ENCODE results near the gene ATP6V0E1. TPM values are rescaled to one million over a fixed set of nuclear protein-coding genes. Genes with fewer than 3 reads are reported as not detected.

The ATP6V0E1 gene
- total and polyA plus RNA-seq, 2 of the 4 experiments (the other 2 are of a cell fraction) = 258 to 277 TPM

GRCh38 chr5:172942556-172942955 lies 41.0 kb upstream of the ATP6V0E1 start:
- Histone ChIP-seq H2BK20ac (ENCODE audit: low read depth, low read length) (peak overlapping the region; percentile 100), H4K5ac (ENCODE audit: low read depth, low read length) (peak overlapping the region; percentile 75), H3K9me3 (ENCODE audit: control insufficient read depth, insufficient read depth, low read length) (no peaks in the 10 kb centered on the region), H3K9ac (ENCODE audit: low read depth, low read length) (peak overlapping the region; percentile 55; the same call in 1 of the 2 replicates), H3K36me3 (ENCODE audit: control insufficient read depth, insufficient read depth, low read length) (peaks cover 38% of the 10 kb centered on the region), H2AK5ac (ENCODE audit: low read depth, low read length) (peak overlapping the region; percentile 99), H3K4me3 (ENCODE audit: insufficient read depth, low read depth, low read length) (no peak overlapping the region), H4K8ac (ENCODE audit: low read depth in 2 of 2, low read length in 2 of 2) (peak overlapping the region; percentile 90 to 100), H4K91ac (ENCODE audit: insufficient read depth, low read depth, low read length) (peak overlapping the region; percentile 100), H2BK15ac (ENCODE audit: low read depth, low read length) (peak overlapping the region; percentile 98), H3K23ac (ENCODE audit: low read depth, low read length) (peak overlapping the region; percentile 100), H3K27me3 (ENCODE audit: control insufficient read depth, insufficient read depth, low read length) (no peaks in the 10 kb centered on the region), H3K9me1 (ENCODE audit: insufficient read depth, low read length) (peaks cover 30% of the 10 kb centered on the region), H3K4me1 (ENCODE audit: control insufficient read depth, insufficient read depth, low read length) (peaks cover 18% of the 10 kb centered on the region), H3K4ac (ENCODE audit: low read depth, low read length) (peak overlapping the region; percentile 100), H3K14ac (replicated peaks; ENCODE audit: low read depth, low read length) (peak overlapping the region; percentile 100), H3K27ac (ENCODE audit: insufficient read depth, low read length) (peak overlapping the region; percentile 86), H3K56ac (ENCODE audit: extremely low read depth, insufficient read depth, low read length) (peak overlapping the region; percentile 96), H2BK120ac (ENCODE audit: low read depth, low read length) (peak overlapping the region; percentile 100), H4K20me1 (ENCODE audit: insufficient read depth, low read length) (no peaks in the 10 kb centered on the region), H2AK9ac (replicated peaks; ENCODE audit: low read depth, low read length, poor library complexity) (peak overlapping the region; percentile 87), H2AFZ (replicated peaks; ENCODE audit: low read length, poor library complexity) (no peak overlapping the region), H3K18ac (ENCODE audit: low read depth, low read length) (peak overlapping the region; percentile 78), H2BK5ac (ENCODE audit: low read depth, low read length, poor library complexity, severe bottlenecking) (peak overlapping the region; percentile 89), H3K79me1 (ENCODE audit: low read depth in 1 of 2, low read length in 2 of 2) (peaks cover 17 to 70% of the 10 kb centered on the region in 2 experiments; a peak in 3 of 4 replicates), H3K4me2 (ENCODE audit: low read depth, low read length) (no peak overlapping the region)
- intact Hi-C loops (cut with micrococcal nuclease) = loop anchor here (10.0 kb wide), 1 partner anchor 468 kb away; no protein-coding TSS in a partner anchor
- dilution Hi-C loops (cut with HindIII; ENCODE audit: low sequenced_read_pairs, unreplicated experiment) = no loop called here
- DNase-seq = no peak
- no peak for ATAC-seq (ENCODE audit: low read depth)
- CTCF ChIA-PET = interaction anchor here (1.3 kb wide), 1 partner anchor 10 kb away, joined by 4 read pairs; no protein-coding TSS in a partner anchor
- WGBS, 2 experiments (ENCODE audit: extremely low coverage in 2 of 2, insufficient read length in 1 of 2) = 87% methylated on average over 9 of the region's 11 CpGs; no CpG with 5 or more reads in 1 of the 2 experiments
- TF ChIP-seq MXI1 (IDR thresholded peaks at IDR 0.05; ENCODE audit: borderline replicate concordance, low read depth, low read length) (no peak), USF2 (IDR thresholded peaks at IDR 0.05; ENCODE audit: low read depth, low read length) (no peak), RFX5 (IDR thresholded peaks at IDR 0.05; ENCODE audit: low read depth, low read length) (no peak)
- TF ChIP-seq, protein P1, sequence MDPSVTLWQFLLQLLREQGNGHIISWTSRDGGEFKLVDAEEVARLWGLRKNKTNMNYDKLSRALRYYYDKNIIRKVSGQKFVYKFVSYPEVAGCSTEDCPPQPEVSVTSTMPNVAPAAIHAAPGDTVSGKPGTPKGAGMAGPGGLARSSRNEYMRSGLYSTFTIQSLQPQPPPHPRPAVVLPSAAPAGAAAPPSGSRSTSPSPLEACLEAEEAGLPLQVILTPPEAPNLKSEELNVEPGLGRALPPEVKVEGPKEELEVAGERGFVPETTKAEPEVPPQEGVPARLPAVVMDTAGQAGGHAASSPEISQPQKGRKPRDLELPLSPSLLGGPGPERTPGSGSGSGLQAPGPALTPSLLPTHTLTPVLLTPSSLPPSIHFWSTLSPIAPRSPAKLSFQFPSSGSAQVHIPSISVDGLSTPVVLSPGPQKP (IDR thresholded peaks at IDR 0.05; ENCODE audit: borderline replicate concordance, low read depth, low read length) = no peak
- in situ Hi-C loops (cut with MboI; ENCODE audit: low sequenced_read_pairs) = loop anchor here (10.0 kb wide), 1 partner anchor 468 kb away; no protein-coding TSS in a partner anchor
- BruUV-seq (replicated peaks) = no TSS peak
- POLR2A ChIA-PET (ENCODE audit: unreplicated experiment) = interaction anchor here (0.5 kb wide), 1 partner anchor 11 kb away, joined by 5 read pairs; no protein-coding TSS in a partner anchor
